ENCODE data around the gene TOGARAM1. TPM values are rescaled to one million over a fixed set of nuclear protein-coding genes. Genes with fewer than 3 reads are reported as not detected.

TOGARAM1 gene
- polyA plus RNA-seq, 10 donors: 19.1 to 32.7 (median 28.1) TPM

GRCh38 chr14:44963044-44963528 lies 1.1 kb downstream of the TOGARAM1 start:
- no peak for DNase-seq

GRCh38 chr14:44963775-44964380 lies 1.9 kb downstream of the TOGARAM1 start:
- DNase-seq: peak in 1 of 3 donors; percentile 24

GRCh38 chr14:44966601-44967336 lies 4.8 kb downstream of the TOGARAM1 start:
- DNase-seq: no peak

GRCh38 chr14:44968714-44969113 lies 6.7 kb downstream of the TOGARAM1 start:
- DNase-seq: no peak

- DNase-seq: no peak
Measured at GRCh38 chr14:44970907-44971306, 8.9 kb downstream of the TOGARAM1 start.

GRCh38 chr14:44971459-44971858 lies 9.5 kb downstream of the TOGARAM1 start:
- no peak for DNase-seq

- no peak for DNase-seq
Measured at GRCh38 chr14:44979273-44979672, 17.3 kb downstream of the TOGARAM1 start.

GRCh38 chr14:44979740-44980356 lies 17.9 kb downstream of the TOGARAM1 start:
- peak in 2 of 3 donors; percentile 70 for DNase-seq

- no peak for DNase-seq
Measured at GRCh38 chr14:44981198-44981597, 19.2 kb downstream of the TOGARAM1 start.

- DNase-seq: no peak
Measured at GRCh38 chr14:44982594-44982993, 20.6 kb downstream of the TOGARAM1 start.

GRCh38 chr14:44988694-44989093 lies 26.7 kb downstream of the TOGARAM1 start:
- peak in 1 of 3 donors; percentile 22 for DNase-seq

GRCh38 chr14:44989497-44990440 lies 27.8 kb downstream of the TOGARAM1 start:
- DNase-seq: no peak

GRCh38 chr14:44990533-44990932 lies 28.5 kb downstream of the TOGARAM1 start:
- no peak for DNase-seq

- no peak for DNase-seq
Measured at GRCh38 chr14:44995196-44995595, 33.2 kb downstream of the TOGARAM1 start.

GRCh38 chr14:44995770-44996294 lies 33.8 kb downstream of the TOGARAM1 start:
- no peak for DNase-seq

- no peak for DNase-seq
Measured at GRCh38 chr14:45003924-45004323, 41.9 kb downstream of the TOGARAM1 start.

GRCh38 chr14:45015133-45015532 lies 53.1 kb downstream of the TOGARAM1 start:
- DNase-seq: no peak

GRCh38 chr14:45028107-45028626 lies 66.2 kb downstream of the TOGARAM1 start:
- no peak for DNase-seq

- no peak for DNase-seq
Measured at GRCh38 chr14:45034730-45035129, 72.7 kb downstream of the TOGARAM1 start.

GRCh38 chr14:45038256-45038655 lies 76.3 kb downstream of the TOGARAM1 start:
- no peak for DNase-seq

GRCh38 chr14:45038865-45039264 lies 76.9 kb downstream of the TOGARAM1 start:
- no peak for DNase-seq
